ENCODE data around the gene CAPNS1. TPM values are rescaled to one million over a fixed set of nuclear protein-coding genes. Genes with fewer than 3 reads are reported as not detected.

The CAPNS1 gene
- total and polyA plus RNA-seq, 3 donors from 2014 or later: 147 to 957 (median 190) TPM

DNA sequence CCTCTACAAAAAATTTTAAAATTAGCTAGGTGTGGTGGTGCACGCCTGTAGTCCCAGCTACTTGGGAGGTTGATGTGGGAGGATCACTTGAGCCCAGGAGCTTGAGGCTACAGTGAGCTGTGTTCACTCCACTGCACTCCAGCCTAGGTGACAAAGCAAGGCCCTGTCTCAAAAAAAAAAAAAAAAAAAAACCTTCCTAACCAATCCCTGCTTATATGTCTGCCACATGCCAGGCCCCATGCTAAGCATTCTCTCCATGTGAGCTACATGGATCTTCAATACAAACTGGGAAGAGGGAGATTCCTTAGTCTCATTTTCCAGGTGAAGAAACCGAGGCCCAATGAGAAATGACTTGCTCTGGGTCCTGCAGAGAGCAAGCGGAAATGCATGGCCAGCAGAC, 31.2 kb upstream of the CAPNS1 start:
- Histone ChIP-seq H3K36me3 (ENCODE audit: low read depth, missing control alignments) (no peaks in the 10 kb centered on the region), H3K27ac (no peak overlapping the region), H3K4me1 (peaks cover 4% of the 10 kb centered on the region), H3K4me3 (no peak overlapping the region), H3K27me3 (no peaks in the 10 kb centered on the region), H3K9me3 (no peaks in the 10 kb centered on the region)
- intact Hi-C loops (cut with DNase I; ENCODE audit: low total_unique reads): no loop called here
- no peak for TF ChIP-seq POLR2A (IDR thresholded peaks at IDR 0.05)
- TF ChIP-seq, protein P1, sequence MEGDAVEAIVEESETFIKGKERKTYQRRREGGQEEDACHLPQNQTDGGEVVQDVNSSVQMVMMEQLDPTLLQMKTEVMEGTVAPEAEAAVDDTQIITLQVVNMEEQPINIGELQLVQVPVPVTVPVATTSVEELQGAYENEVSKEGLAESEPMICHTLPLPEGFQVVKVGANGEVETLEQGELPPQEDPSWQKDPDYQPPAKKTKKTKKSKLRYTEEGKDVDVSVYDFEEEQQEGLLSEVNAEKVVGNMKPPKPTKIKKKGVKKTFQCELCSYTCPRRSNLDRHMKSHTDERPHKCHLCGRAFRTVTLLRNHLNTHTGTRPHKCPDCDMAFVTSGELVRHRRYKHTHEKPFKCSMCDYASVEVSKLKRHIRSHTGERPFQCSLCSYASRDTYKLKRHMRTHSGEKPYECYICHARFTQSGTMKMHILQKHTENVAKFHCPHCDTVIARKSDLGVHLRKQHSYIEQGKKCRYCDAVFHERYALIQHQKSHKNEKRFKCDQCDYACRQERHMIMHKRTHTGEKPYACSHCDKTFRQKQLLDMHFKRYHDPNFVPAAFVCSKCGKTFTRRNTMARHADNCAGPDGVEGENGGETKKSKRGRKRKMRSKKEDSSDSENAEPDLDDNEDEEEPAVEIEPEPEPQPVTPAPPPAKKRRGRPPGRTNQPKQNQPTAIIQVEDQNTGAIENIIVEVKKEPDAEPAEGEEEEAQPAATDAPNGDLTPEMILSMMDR (IDR thresholded peaks at IDR 0.05): no peak
- WGBS, 2 donors: 93 to 100% methylated on average over 3 of the region's 3 CpGs
- no peak for DNase-seq

DNA sequence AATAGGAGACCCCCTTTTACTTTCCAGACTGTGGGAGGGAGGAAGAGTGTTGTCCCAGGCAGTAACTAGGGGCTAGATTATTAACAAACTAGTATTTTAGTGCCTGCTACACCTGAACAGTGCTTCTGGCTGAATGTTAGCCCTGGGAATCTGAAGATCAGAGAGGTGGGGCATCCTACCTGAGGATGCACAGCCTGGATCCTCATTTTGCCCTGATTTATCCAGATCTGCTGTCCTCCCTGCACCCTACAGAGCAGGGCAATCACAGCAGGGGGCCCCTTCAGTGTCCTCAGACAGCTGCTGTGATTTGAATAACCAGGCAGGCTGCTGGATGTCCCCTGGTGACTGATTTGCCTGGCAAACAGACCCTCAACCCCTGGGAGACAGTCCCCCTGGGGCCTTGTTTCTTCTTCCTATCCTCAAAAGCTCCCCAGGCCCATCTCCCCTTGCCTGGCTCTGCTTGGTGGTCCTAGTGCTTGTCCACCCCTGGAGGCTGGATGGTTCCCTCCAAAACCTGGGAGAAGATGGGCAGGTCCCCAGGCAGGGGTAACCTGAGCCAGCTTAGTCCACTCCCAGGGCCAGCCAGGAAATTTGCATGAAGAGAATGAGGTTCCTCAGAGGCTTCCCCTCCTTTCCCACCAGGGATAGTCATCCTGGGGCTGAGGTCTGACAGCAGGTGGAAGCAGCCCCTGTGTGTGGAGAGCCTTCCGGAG, 29.2 kb upstream of the CAPNS1 start, which contains the start of gene OVOL3:
Gene OVOL3 (plus strand): TSS at position 657 of the 713 bp plus-strand sequence. CDS start 60 bp downstream, outside the sequence.
- H3K27ac ChIP-seq: no peak within 1 kb of the TSS
- TF ChIP-seq, protein P1 (IDR thresholded peaks at IDR 0.05): no peak
- no peak for TF ChIP-seq POLR2A (IDR thresholded peaks at IDR 0.05)
- H3K4me1 ChIP-seq: peaks cover 8% of the 10 kb centered on the region
- H3K9me3 ChIP-seq: no peaks in the 10 kb centered on the region
- H3K4me3 ChIP-seq: no peak within 1 kb of the TSS
- no peak for DNase-seq
- intact Hi-C loops (cut with DNase I; ENCODE audit: low total_unique reads): no loop called here
- H3K27me3 ChIP-seq: no peaks in the 10 kb centered on the region
- WGBS, 2 donors: 100% methylated on average over 1 of the region's 1 CpG; no CpG with 5 or more reads in 1 of the 2 donors
- no peaks in the 10 kb centered on the region for H3K36me3 ChIP-seq (ENCODE audit: low read depth, missing control alignments)

DNA sequence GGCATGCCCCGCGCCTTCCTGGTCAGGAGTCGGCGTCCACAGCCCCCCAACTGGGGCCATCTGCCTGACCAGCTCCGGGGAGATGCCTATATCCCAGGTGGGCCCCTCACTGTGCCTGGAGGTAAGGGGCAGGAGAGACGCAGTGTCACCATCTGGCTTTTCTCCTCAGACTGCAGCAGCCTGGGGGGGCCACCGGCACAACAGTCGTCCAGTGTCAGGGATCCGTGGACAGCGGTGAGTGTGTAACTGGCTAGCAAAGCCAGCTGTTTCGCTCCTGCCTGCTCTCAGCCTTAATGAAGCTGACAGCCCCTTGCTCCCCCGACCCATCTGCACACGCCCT, 28.7 kb upstream of the CAPNS1 start:
- no peaks in the 10 kb centered on the region for H3K36me3 ChIP-seq (ENCODE audit: low read depth, missing control alignments)
- H3K4me3 ChIP-seq: no peak overlapping the region
- no peak overlapping the region for H3K27ac ChIP-seq
- peaks cover 12% of the 10 kb centered on the region for H3K4me1 ChIP-seq
- H3K27me3 ChIP-seq: no peaks in the 10 kb centered on the region
- no peak for TF ChIP-seq POLR2A (IDR thresholded peaks at IDR 0.05)
- TF ChIP-seq, protein P1 (IDR thresholded peaks at IDR 0.05): no peak
- intact Hi-C loops (cut with DNase I; ENCODE audit: low total_unique reads): no loop called here
- no peak for DNase-seq
- no peaks in the 10 kb centered on the region for H3K9me3 ChIP-seq
- WGBS, 2 donors: 81 to 89% methylated on average over 9 to 11 of the region's 13 CpGs

DNA sequence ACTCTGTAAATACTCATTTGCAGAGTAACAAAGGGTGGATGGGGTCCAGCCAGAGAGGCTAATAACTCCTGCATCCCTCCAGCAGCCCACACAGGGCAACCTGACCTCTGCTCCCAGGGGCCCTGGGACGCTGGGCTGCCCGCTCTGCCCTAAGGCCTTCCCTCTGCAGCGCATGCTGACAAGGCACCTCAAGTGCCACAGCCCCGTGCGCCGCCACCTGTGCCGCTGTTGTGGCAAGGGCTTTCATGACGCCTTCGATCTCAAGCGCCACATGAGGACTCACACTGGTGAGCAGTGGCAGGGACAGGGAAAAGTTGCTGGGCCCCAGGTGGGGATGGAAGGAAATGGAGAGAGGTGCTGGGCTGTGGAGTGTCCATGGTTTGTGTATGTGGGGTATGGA, 27.2 kb upstream of the CAPNS1 start:
- intact Hi-C loops (cut with DNase I; ENCODE audit: low total_unique reads): no loop called here
- Histone ChIP-seq H3K9me3 (no peaks in the 10 kb centered on the region), H3K27ac (no peak overlapping the region), H3K36me3 (ENCODE audit: low read depth, missing control alignments) (no peaks in the 10 kb centered on the region), H3K4me3 (no peak overlapping the region), H3K4me1 (peaks cover 15% of the 10 kb centered on the region), H3K27me3 (no peaks in the 10 kb centered on the region)
- DNase-seq: no peak
- TF ChIP-seq, protein P1 (IDR thresholded peaks at IDR 0.05): no peak
- TF ChIP-seq POLR2A (IDR thresholded peaks at IDR 0.05): no peak
- 96 to 100% methylated on average over 1 to 10 of the region's 10 CpGs for WGBS, 2 donors

DNA sequence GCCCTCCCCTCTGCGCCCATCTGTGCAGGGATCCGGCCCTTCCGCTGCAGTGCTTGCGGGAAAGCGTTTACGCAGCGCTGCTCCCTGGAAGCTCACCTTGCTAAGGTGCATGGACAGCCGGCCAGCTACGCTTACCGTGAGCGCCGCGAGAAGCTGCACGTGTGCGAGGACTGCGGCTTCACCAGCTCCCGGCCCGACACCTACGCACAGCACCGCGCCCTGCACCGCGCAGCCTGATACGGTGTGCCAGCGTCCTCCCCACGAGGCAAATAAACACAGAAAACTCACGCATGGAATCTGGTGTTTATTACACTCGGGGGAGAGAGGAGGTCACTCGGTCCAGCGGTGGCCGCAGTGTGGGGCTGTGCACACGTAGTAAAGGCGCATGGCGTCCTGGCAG, 26.4 kb upstream of the CAPNS1 start:
- H3K4me3 ChIP-seq: no peak overlapping the region
- DNase-seq: no peak
- TF ChIP-seq, protein P1 (IDR thresholded peaks at IDR 0.05): no peak
- TF ChIP-seq POLR2A (IDR thresholded peaks at IDR 0.05): no peak
- H3K27me3 ChIP-seq: no peaks in the 10 kb centered on the region
- peaks cover 15% of the 10 kb centered on the region for H3K4me1 ChIP-seq
- H3K9me3 ChIP-seq: no peaks in the 10 kb centered on the region
- intact Hi-C loops (cut with DNase I; ENCODE audit: low total_unique reads): no loop called here
- H3K27ac ChIP-seq: no peak overlapping the region
- WGBS, 2 donors: 63 to 68% methylated on average over 32 to 34 of the region's 34 CpGs
- no peaks in the 10 kb centered on the region for H3K36me3 ChIP-seq (ENCODE audit: low read depth, missing control alignments)
